Activated CD8-positive, alpha-beta memory T cell treated with anti-CD3 and anti-CD28 coated beads, Interleukin-2, amount 50 U/mL, for 48 hours (primary cell): Measurements from ENCODE around the gene BRD1.

Source experiments
- DNase-seq: peaks from one replicate; pipeline ENCODE4 v3.0.0-alpha.2; 2020

BRD1 gene

DNA sequence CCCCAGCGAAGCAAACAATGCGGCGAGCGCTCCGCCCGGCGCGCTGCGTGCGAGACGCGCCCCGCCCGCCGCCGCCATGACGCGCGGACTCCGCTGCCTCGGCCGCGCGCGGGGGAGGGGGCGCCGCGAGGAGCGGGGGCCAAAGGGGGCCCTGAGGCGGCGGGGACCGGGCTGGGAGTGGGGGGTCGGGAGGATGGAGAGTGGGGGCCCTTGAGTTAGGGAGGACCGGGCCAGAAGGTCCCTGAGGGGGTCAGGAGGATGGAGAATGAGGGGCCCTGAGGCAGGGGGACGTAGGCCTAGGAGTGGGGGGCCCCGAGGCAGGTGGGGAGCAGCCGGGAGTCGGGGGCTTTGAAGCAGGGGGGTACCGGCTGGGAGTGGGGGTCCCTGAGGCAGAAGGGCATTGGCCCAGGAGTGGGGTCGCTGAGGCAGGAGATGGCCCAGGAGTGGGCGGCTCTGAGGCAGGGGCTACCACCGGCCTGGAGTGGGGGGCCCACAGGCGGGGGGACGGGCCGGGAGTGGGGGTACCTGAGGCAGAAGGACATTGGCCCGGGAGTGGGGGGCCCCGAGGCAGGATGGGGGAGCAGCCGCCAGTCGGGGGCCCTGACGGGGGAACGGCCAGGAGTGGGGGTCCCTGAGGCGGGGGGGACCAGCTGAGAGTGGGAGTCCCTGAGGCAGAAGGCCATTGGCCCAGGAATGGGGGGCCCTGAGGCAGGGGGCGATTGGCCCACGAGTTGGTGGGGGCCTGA is at the start of gene BRD1:
Gene BRD1 (minus strand): TSS at position 21 of the 746 bp plus-strand sequence. CDS start 3,556 bp downstream, outside the sequence.
- DNase-seq: peak; percentile 83

DNA sequence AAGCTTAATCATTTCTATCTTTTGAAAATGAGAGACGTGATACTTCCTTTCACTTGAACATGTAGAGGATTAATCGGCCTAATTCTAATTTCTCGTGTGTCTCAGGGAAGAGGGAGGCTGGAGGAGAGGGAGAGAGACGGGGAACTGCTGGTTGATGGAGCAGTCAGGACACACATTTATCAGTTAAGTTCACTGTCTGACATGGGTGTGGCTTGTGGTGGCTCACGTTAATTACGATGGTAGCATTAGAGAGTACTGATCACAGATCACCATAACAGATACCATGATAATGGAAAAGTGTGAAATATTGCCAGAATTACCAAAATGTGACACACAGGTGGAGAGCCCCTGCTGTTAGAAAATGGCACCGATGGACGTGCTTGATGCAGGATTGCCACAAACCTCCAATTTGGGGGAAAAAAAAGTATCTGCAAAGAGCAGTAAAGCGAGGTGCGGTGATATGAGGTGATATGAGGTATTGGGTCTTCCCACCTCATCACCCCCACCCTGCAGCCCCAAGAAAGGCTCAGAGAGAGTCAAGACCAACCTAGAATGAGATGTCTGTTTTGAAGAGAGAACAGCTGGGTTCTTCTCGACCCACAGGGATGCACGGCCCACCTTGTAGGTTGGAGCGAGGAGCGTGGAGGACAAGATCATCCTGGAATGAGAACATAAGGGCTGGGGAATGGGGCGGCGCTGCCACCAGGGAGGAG is 45.7 kb upstream of the BRD1 start:
- DNase-seq: no peak

DNA sequence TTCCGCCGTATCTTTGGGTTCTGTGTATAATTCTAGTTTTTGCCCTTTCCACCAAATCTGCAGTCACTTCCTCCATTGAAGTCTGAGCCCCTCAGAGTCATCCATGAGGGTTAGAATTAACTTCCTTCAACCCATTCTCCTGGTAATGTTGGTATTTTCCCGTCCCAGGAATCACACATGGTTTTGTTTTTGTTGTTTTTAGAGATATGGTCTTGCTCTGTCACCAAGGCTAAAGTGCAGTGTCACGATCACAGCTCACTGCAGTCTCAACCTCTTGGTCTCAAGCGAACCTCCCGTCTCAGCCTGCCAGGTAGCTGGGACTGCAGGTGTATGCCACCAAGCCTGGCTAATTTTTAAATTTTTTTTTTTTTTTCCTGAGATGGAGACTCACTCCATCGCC is 44.7 kb upstream of the BRD1 start:
- no peak for DNase-seq

DNA sequence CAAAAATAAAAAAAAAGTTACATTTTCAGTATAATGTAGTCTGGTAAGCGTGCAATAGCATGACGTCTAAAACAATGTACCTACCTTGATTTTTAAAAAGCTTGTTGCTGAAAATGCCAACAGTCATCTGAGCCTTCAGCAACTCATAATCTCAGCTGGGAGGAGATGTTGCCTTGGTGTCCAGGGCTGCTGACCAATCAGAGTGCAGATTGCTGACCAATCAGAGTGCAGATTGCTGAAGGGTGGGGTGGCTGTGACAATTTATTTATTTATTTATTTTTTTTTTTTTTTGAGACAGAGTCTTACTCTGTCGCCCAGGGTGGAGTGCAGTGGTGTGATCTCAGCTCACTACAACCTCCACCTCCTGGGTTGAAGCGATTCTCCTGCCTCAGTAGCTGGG is 43.8 kb upstream of the BRD1 start:
- no peak for DNase-seq

DNA sequence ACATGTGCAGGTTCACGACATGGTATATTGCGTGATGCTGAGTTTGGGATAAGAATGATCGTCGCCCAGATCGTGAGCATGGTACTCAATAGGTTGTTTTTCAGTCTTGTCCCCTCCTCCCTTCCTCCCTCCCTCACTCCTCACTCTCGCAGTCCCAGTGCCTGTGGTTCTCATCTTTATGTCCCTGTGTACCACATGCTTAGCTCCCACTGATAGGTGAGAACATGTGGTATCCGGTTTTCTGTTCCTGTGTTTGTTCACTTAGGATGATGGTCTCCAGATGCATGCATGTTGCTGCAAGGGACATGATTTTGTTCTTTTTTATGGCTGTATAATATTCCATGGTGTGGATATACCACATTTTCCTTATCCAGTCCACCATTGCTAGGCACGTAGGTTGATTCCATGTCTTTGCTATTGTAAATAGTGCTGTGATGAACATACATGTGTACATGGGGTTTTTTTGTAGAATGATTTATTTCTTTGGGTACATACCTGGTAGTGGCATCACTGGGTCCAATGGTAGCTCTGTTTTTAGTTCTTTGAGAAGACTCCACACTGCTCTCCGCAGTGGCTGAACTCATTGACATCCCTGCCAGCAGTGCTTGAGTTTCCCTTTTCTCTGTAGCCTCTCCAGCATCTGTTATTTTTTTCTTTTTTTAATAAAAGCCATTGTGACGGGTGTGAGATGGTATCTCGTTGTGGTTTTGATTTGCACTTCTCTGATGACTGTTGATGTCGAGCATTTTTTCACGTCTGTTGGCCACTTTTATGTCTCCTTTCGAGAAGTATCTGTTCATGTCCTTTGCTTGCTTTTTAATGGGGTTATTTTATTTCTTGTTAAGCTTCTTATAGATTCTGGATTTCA is 42.4 kb upstream of the BRD1 start:
- no peak for DNase-seq

DNA sequence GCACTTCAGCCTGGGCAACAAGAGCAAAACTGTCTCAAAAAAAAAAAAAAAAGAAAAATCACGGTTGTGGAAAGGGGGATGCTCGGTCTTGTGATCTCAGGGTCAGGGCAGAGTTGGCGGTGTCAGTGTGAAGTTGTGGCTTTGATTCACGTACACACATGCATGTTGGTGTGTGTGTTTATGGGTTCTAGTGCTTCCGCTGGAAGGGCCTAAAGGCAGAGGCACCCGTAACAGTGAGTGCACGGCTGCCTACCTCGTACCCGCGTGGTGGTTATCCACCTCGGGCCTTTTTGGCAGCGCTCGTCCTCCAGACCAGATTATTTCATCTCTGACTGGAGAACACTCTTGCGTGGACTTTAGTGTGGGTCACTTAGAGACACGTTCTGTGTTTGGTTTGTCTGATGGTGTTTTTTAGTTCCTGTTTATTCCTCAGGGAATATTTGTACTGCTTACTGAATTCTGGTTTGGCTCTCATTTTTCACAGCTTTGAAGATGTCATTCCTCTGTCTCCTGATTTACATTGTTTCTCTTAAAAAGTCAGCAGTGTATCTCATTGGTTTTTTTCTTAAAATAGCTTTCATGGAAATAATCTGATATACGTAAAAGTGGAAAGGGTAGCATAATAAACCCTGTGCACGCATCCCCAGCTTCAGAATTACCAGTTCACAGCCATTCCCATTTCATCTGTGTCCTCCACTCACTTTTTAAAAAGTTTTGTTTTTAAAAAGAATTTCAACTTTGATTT is 41.6 kb upstream of the BRD1 start:
- DNase-seq: no peak

DNA sequence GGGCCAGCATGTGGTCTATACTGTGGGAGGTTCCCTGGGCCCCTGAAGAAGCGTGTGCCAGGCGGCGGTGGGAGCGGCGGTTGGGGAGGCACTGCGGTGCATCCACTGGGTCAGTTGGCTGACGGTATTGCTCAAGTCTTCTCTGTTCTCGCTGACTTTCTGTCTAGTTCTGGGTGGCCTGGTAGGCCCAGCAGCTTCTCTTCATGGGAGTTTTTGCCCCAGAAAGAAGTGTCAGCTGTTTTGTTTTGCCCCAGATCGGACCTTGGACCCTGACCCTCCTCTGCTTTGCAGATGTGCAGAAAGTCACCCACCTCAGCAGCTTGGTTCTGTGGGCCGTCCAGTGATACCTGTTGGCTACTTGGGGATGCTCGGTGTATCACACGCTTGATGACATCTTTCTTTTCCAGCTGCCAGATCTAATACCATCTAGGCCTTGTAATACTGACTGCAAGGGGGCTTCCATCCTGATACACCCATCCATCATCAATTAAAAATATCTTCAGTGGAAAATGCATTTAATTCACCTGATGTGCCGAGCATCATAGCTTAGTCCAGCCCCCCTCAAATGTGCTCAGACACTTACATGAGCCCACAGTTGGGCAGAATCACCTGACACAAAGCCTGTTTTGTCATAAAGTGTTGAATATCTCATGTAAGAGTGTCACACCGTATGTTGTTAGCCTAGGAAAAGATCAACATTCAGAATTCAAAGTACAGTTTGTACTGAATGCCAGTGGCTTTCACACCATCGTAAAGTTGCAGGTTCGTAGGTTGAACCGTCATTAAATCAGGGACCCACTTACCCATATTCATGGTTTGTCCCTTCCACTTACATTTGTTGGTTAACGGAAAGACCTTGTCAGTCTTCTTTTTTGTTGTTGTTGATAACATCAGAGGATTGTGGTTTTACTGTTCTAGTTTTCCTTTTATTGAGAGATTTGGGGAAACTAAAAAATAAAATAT is 39.9 kb upstream of the BRD1 start:
- DNase-seq: no peak

DNA sequence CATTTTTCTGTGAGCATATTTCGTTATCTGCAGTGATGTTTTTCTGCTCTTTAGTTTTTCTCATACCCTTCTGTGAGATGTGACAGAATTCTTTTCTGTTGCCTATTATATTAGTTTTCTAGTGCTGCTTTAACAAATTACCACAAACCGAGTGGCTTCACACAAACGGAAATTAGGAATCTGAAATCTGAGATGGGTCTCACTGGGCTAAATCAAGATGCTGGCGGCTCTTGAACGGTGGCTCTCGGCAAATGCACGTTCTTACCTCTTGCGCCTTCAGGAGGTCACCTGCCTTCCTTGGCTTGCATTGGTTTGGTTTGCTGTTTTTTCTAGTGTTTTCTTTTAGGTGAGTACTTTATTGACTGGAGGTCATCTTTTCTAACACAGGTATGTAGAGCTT is 39.0 kb upstream of the BRD1 start:
- DNase-seq: no peak

DNA sequence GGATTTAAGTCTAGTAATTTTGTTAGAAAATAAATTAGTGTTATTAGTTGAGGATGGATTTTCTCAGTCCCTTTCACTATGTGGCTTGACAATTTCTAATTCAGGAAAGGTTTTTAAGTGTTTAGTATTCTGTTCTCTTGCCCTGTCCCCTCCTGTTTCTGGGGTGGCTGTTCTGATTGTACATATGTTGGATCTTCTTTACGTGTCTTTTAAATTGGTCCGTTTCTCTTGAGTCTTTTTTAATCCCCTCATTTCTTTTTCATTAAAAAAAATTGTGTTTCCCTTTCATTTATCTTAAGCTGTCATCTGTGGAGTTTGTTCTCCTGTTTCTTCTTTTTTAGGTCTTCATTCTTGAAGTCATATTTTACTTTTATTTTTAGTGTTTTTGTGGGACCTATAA is 38.5 kb upstream of the BRD1 start:
- no peak for DNase-seq

DNA sequence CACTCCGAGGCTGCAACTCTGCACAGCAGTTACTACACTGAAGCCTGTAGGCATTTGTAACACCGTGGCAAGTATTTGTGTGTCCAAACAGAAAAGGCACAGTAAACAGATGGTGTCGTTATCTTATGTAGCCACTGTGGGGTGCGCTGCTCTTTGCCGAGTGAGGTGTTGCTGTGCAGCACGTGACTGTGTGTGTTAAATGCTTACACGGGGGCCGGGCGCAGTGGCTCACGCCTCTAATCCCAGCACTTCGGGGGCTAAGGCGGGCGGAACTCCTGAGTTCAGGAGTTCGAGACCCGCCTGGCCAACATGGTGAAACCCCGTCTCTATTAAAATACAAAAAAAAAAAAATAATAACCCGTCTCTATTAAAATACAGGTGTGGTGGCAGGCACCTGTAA is 37.5 kb upstream of the BRD1 start:
- DNase-seq: no peak

DNA sequence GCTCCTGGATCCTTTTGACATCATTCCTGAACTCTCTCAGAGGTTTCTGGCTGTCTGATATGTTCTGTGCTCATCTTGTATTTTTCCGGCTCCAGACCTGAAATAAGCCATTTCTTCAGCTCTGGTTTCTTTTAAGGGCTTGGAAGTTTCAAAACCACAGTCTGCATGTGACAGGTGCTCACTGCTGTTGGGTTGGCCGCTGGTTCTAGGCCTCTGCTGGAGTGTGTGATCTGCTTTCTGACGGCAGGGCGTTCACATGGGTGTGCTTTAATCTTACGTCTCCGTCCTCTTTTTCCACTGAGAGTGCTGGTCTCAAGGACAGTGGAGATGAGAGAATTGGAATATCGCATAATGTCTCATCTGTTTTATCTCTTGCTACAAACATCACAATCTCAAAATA is 36.3 kb upstream of the BRD1 start:
- no peak for DNase-seq

DNA sequence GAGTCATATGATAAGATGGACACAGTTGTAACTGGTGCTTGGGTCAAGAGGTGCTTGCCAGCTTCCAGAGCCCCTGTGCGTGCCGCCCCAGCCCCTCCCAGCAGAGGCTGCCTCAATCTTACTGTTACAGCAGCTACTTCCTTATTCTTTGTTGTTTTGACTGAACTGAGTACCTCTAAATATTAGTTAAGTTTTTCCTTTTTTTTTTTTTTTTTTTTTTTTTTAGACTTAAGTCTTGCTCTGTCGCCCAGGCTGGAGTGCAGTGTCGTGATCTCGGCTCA is 34.8 kb upstream of the BRD1 start:
- DNase-seq: no peak

DNA sequence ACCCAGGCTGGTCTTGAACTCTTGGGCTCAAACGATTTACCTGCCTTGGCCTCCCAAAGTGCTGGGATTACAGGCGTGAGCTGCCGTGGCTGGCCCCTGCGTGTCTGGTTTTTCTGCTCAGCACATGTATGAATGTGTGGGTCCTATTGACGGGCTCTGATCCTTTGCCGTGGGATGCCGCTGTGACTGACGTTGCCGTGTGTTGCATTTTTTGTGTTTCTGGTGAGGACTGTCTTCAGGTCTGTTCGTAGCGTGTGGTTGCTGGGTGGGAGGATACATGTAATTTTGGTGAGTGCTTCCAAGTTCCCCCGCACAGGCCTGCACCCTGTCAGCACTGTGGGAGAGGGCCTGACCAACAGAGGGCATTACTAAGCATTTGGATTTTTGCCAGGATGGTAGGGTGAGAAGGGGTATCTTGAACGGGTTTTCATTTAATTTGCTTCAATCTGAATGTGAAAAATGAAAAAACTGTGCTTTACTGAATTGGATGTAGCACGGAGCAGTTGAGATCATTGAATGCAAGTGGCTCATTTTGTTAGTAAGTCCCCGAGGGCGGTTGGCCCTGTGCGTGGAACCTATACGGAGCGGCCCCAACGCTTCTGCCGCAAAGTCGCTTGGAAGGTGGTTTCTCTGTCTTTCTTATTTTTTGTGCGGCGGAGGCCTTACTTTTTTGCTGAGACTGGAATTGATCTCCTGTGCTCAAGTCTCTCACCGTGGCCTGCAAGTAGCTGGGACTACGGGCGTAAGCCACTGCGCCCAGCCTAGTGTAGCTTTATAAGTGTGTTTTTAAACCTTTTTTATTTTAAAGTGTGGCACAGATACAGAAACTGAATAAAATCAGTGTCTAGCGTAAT is 34.2 kb upstream of the BRD1 start:
- DNase-seq: no peak

DNA sequence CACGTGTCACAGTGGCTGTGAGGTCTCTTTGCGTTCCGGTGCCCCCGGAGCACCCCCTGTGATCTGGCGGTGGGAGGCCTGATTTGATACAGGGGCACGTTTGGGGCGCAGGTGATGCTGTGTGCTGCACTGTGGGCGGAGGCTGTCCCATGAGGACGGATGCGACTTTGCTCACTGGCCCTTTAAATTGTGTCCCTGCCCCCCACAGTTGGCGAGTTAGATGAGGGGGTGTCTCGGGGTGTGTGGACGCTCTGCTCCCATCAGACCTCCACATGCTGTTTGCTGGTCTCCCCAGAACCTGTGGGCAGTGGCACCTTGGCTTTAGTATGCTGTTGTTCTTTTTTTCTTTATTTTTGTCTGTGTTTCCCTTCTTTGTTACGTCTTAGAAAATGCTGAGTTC is 31.2 kb upstream of the BRD1 start:
- no peak for DNase-seq

DNA sequence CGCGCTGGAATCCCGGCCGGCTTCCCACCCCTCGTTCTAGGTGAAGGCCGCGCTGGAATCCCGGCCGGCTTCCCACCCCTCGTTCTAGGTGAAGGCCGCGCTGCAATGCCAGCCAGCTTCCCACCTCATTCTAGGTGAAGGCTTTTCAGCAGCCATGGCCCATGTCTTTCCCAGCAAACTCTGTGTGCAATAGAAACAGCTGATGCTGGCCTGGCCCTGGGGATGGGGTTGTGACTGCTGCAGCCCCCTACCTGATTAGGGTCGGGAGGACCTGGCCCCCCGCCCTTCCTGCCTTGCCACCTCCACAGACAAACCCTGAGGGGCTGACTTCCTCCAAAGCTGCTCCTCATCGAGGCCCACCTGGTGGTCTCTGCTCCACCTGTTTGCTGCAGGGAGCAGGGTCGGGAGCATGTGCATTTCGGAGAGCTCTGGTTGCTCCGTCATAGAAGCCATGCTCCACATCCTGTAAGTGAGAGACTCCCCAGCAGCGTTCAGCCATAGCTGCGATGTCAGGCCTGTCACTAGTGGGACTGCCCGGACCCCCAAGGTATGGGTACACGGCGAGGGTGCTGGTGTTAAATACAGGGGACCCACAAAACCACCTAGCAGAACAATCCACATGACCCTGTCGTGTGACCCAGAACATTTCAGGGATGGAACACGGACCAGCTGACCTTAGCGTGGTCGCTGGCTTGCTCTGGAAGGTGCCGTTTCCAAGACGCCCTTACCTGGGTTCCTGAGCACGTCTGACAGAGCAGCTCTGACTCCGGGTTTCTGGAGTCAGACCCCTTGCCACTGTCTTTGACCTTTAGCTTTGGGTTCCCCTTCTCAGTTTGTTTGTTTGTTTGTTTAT is 29.3 kb upstream of the BRD1 start:
- no peak for DNase-seq

DNA sequence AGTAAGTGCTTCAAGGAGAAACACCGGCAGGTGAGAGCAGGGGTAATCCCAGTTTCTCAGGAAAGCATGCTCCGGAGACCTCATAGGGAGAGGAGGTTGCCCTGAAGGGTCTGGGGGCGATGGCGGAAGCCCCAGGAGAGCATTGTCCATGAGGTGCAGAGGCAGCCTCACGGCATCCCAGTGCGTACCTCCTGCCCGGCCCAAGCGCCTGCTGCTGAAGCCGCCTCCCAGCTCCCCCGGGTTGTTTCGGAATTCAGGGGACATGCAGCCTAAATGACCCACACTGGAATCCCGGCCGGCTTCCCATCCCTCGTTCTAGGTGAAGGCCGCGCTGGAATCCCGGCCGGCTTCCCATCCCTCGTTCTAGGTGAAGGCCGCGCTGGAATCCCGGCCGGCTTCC is 28.7 kb upstream of the BRD1 start:
- no peak for DNase-seq

DNA sequence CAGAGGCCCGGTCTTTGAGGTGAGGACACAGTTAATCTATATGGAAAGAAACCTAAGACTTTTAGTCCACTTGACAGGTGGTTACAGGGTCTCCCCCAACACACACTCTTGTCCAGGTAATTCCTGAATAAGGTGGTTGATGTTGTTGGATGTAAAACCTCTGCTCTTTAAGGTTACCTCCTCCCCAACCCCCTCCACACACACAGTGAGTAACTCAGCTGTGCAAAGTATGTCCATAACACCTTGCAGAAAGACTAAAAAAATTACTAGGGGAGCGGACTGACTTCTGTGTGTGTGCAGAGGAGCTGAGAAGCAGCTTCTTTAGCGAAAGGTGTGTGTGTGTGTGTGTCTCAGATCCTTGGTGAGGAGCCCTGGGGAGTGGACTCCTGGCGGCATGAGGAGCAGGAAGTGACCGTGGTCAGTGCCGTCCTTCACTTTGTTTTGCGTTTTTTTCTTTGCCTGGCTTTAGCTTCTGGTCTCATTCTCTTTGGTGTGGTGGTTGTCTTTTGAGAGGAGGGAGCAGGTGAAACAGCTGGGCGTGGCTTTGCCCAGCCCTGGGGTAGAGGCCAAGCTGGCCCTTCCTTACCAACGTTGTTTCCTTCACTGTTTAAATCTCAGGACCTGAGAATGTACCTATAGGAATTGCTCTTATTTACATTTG is 27.7 kb upstream of the BRD1 start:
- DNase-seq: no peak

DNA sequence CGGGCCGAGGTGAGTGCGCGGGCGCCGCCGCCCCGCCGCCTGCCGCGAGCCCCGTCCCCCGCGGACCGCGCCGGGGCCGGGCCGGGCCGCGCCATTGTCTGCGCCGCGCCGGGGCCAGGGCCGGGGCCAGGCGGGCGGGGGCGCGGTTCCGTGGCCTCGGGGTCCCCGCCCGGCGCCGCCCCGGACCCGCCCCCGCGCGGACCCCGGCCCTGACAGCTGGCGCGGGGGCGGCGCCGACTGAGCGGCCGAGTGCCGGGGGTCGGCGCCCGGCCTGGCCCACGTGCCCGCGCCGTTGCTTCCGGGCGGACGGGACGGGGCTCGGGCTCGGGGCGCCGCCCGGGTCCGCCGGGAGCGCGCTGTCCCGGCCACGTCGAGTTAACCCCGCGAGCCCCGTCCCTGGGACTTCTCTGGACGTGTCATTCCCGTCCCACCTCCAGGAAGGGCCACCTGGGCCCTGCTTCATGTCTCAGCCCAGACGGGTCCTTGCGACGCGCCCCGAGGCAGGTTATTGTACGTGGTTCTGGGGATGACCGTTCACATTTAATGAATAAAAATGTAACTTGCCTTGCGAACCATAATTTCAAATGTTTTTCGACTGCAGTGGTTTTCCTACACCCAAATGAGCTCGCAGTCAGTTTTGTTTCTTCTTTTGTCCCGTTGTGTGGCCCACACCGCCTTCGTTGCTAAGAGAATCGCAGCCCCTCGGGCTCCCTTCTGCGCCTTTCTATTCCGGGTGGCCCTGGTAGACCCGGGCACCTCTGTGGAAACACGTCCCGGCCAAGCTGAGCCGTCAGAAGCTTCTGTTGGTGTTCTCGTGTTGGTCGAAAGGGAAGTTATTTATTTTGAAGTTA is 26.5 kb upstream of the BRD1 start:
- peak; percentile 70 for DNase-seq
